ENCODE results near the gene ATP8A1.

Gene ATP8A1

DNA sequence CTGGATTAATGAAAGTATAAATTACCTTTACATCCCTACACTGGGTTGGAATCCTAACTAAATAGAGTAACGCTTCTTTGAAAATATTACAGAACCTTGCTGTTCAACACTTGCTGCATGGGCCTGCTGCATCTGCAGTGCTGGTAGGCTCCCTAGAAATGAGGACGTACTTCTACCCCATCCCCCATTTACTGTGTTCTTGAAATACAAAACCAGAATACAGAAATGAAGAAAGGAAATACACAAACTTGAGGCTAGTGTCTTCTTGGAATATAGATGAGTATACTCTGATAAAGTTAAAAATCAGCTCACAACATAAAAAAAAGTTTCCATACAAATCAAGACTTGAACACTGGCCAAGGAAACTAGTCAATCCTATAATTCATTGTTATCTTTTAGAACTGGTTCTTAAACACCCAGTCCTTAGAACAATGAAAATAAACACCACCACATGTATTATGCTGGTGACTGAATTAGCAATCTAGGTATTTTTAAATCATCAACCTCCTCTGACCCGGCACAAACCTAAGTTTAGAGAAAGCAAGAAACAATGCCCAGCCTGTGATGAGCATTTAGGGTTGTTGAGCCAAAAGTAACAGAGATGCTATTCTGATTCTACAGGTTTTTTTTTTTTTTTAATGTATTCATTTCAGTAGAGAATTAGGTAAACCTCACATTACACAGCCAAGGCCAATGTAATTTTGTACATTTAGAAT, 49.7 kb downstream of the ATP8A1 start:
- DNase-seq (ENCODE audit: low read depth) = no peak
- H3K4me3 ChIP-seq (ENCODE audit: control insufficient read depth, low read depth, low read length) = no peak overlapping the region
- TF ChIP-seq, protein P1, sequence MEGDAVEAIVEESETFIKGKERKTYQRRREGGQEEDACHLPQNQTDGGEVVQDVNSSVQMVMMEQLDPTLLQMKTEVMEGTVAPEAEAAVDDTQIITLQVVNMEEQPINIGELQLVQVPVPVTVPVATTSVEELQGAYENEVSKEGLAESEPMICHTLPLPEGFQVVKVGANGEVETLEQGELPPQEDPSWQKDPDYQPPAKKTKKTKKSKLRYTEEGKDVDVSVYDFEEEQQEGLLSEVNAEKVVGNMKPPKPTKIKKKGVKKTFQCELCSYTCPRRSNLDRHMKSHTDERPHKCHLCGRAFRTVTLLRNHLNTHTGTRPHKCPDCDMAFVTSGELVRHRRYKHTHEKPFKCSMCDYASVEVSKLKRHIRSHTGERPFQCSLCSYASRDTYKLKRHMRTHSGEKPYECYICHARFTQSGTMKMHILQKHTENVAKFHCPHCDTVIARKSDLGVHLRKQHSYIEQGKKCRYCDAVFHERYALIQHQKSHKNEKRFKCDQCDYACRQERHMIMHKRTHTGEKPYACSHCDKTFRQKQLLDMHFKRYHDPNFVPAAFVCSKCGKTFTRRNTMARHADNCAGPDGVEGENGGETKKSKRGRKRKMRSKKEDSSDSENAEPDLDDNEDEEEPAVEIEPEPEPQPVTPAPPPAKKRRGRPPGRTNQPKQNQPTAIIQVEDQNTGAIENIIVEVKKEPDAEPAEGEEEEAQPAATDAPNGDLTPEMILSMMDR (conservative IDR thresholded peaks at IDR 0.05; ENCODE audit: control insufficient read depth, insufficient read depth, low read depth, low read length) = no peak

DNA sequence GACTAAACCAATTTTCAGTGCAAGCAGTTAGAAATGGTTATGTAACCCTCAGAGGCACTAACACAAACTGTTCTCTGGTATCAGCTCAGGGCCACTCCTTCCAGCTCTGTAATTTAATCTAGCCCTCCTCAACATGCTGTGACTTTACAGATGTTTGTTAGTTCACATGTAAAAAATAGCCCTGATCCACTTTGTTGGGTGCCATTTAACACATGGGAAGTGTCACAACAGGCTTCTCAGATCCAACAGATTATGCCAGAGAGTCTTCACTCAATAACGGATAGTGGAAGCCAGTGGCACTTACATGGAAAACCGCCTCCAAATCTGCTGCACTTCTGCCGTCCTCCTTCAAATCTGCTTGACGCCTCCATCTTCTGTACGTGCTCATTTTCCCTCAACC, 51.6 kb downstream of the ATP8A1 start:
- TF ChIP-seq, protein P1 (conservative IDR thresholded peaks at IDR 0.05; ENCODE audit: control insufficient read depth, insufficient read depth, low read depth, low read length) = no peak
- H3K4me3 ChIP-seq (ENCODE audit: control insufficient read depth, low read depth, low read length) = no peak overlapping the region
- DNase-seq (ENCODE audit: low read depth) = no peak

- no peak overlapping the region for H3K4me3 ChIP-seq (ENCODE audit: control insufficient read depth, low read depth, low read length)
- TF ChIP-seq, protein P1 (conservative IDR thresholded peaks at IDR 0.05; ENCODE audit: control insufficient read depth, insufficient read depth, low read depth, low read length) = no peak
- no peak for DNase-seq (ENCODE audit: low read depth)
These were observed 53.0 kb downstream of the ATP8A1 start for GRCh38 chr4:42603862-42604261.

DNA sequence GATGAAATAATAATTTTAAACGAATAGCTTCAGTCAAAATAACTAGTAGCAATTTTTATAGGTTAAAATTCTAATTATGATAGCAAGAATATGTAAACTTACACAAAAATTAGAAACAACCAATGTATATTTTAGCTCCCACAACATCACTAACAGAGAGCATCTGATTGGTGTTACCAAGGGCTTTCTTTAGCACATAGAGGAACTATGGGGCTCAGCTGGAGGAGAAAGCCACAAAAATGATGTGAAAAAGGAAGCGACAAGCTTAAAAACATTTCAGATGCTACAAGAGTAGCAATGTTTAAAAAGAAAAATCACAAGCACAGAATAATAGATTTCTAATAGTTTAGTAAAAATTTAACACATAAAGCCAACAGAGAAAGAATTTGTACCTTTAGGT, 56.3 kb downstream of the ATP8A1 start:
- DNase-seq (ENCODE audit: low read depth) = no peak
- no peak overlapping the region for H3K4me3 ChIP-seq (ENCODE audit: control insufficient read depth, low read depth, low read length)
- TF ChIP-seq, protein P1 (conservative IDR thresholded peaks at IDR 0.05; ENCODE audit: control insufficient read depth, insufficient read depth, low read depth, low read length) = no peak

DNA sequence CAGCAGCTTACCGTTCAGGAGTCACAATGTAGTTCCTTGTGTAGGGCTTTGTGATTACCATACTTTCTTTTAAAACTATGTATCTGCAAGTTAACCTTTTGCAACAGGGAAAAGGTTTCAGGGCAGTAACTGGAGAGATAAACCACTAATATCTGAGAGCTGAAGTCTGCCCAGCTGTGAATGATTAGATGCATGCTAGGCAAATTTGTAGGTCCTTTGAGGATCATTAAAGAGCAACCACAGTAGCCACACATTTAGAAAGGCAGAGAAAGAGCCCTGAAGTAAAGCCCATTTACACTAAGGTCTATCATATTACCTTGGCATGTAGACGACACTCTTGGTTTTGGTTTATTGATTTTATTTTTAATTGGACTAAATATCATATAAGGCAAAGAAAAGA, 60.0 kb downstream of the ATP8A1 start:
- no peak overlapping the region for H3K4me3 ChIP-seq (ENCODE audit: control insufficient read depth, low read depth, low read length)
- DNase-seq (ENCODE audit: low read depth) = no peak
- TF ChIP-seq, protein P1 (conservative IDR thresholded peaks at IDR 0.05; ENCODE audit: control insufficient read depth, insufficient read depth, low read depth, low read length) = no peak

DNA sequence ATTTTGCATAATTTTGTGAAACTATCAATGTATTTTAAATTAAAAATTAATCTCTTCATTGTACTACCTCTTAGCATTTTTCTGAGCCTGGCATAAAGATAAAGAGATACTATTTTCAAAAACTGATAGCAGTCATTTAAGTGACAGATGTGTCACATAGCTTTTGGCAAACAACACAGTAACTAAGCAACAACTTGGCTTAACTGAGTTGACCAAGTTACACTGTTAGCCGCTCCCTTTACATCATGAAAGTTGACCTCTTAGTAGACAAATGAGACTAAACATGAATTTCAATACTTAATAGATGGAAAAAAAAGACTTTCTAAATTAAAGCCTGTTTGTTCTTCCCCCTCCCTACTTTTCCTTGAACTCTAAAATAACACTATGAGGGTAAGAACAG, 62.0 kb downstream of the ATP8A1 start:
- TF ChIP-seq, protein P1 (conservative IDR thresholded peaks at IDR 0.05; ENCODE audit: control insufficient read depth, insufficient read depth, low read depth, low read length) = no peak
- DNase-seq (ENCODE audit: low read depth) = no peak

More for the DNA sequence above, 62.0 kb downstream of the ATP8A1 start:
- H3K4me3 ChIP-seq (ENCODE audit: control insufficient read depth, low read depth, low read length) = no peak overlapping the region
